ENCODE measurements around the gene INPP5F. TPM values are rescaled to one million over a fixed set of nuclear protein-coding genes. Genes with fewer than 3 reads are reported as not detected.
A peak's percentile ranks its signal among the peaks of the same experiment; 100 is the strongest.

INPP5F gene
- total and polyA plus RNA-seq, 10 of the 15 experiments (the other 5 are each of a cell fraction or from before 2014, with no cell fraction given): 6.0 to 49.3 (median 34.3) TPM

DNA sequence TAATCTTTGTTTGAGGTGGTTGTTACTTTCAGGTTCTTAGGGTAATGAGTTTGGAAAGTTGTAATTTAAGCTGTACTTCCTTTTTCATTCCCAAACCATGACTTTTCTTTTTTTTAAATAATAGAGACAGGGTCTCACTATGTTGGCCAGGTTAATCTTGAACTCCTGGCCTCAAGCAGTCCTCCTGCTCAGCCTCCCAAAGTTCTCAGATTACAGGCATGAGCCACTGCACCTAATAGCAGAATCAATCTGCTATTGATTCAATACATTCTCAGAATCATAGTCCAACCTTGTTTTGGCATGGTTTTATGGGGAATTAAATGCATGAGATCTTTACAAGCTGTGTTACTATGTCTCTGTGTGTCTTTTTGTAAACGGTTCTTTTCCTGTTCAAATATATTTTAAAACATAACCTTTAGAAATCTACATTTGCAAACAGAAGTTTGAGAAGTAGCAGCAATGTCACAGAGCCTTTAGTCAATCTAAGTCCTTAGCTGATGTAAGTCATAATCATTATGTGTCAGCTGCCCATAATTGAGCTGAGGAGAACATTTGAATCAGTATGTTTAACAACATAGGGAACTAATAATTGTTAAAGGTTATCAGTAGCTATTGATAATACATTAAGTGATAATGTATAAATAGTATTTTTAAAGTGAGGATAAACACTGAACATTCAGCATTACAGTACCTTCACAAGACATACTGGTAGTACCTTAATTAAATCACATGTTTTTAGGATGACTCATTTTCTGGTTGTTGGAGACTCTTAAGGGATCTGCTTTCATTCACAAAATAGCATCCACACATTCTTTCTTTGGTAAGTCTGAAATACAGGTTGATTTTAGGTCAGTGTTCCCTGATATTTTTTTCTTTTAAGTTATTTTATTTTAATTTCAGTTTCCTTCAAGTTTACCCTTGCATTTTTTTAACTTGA, 8.8 kb downstream of the INPP5F start:
- TF ChIP-seq JUNB (IDR thresholded peaks at IDR 0.05) (peak; percentile 48), ETV6 (conservative IDR thresholded peaks at IDR 0.05 in 1 of 2, IDR thresholded peaks at IDR 0.05 in 1 of 2; ENCODE audit: borderline replicate concordance in 1 of 2, low read depth in 1 of 2) (no peak), JUND (IDR thresholded peaks at IDR 0.05; ENCODE audit: low read depth, low read length) (no peak)
- TF ChIP-seq, protein P1, sequence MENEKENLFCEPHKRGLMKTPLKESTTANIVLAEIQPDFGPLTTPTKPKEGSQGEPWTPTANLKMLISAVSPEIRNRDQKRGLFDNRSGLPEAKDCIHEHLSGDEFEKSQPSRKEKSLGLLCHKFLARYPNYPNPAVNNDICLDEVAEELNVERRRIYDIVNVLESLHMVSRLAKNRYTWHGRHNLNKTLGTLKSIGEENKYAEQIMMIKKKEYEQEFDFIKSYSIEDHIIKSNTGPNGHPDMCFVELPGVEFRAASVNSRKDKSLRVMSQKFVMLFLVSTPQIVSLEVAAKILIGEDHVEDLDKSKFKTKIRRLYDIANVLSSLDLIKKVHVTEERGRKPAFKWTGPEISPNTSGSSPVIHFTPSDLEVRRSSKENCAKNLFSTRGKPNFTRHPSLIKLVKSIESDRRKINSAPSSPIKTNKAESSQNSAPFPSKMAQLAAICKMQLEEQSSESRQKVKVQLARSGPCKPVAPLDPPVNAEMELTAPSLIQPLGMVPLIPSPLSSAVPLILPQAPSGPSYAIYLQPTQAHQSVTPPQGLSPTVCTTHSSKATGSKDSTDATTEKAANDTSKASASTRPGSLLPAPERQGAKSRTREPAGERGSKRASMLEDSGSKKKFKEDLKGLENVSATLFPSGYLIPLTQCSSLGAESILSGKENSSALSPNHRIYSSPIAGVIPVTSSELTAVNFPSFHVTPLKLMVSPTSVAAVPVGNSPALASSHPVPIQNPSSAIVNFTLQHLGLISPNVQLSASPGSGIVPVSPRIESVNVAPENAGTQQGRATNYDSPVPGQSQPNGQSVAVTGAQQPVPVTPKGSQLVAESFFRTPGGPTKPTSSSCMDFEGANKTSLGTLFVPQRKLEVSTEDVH (IDR thresholded peaks at IDR 0.05; ENCODE audit: low read depth, partially characterized antibody): no peak
- Histone ChIP-seq H3K9me3 (replicated peaks; ENCODE audit: control insufficient read depth, insufficient read depth, low read length) (no peaks in the 10 kb centered on the region), H3K79me2 (ENCODE audit: control insufficient read depth, insufficient read depth, low read length) (no peaks in the 10 kb centered on the region), H3K4me1 (ENCODE audit: control insufficient read depth, insufficient read depth, low read length) (no peaks in the 10 kb centered on the region), H2AFZ (ENCODE audit: control insufficient read depth, low read depth, low read length) (no peak overlapping the region), H4K20me1 (ENCODE audit: control insufficient read depth, insufficient read depth) (no peaks in the 10 kb centered on the region), H3K4me2 (ENCODE audit: control insufficient read depth, insufficient read depth) (no peak overlapping the region), H3K27me3 (replicated peaks in 1 of 2; ENCODE audit: control insufficient read depth in 2 of 2, insufficient read depth in 2 of 2, low read length in 1 of 2) (no peaks in the 10 kb centered on the region), H3K36me3 (ENCODE audit: control insufficient read depth in 2 of 2, insufficient read depth in 2 of 2, low read length in 1 of 2) (no peaks in the 10 kb centered on the region), H3K27ac (ENCODE audit: control insufficient read depth, insufficient read depth) (no peak overlapping the region), H3K4me3 (no peak overlapping the region), H3K9ac (ENCODE audit: control insufficient read depth, insufficient read depth, low read length) (no peak overlapping the region)
- in situ Hi-C loops (cut with MboI) (no loop called here), intact Hi-C loops (cut with micrococcal nuclease; ENCODE audit: unreplicated experiment) (loop anchor here (5.0 kb wide), 1 partner anchor 32 kb away; no protein-coding TSS in a partner anchor)
- FAIRE-seq (no peak), ATAC-seq (peak; percentile 66), DNase-seq (ENCODE audit: low read depth, low spot score) (no peak)
- ChIA-PET RAD21 (ENCODE audit: unreplicated experiment) (interaction anchor here (1.0 to 3.5 kb wide), 7 partner anchors 7 to 102 kb away, joined by 3 to 18 read pairs (median 5); partner anchors contain the start of gene INPP5F), POLR2A (interaction anchor here (0.8 to 3.3 kb wide), 4 partner anchors 9 to 32 kb away, joined by 3 to 26 read pairs (median 4); partner anchors contain the start of gene INPP5F), CTCF (interaction anchor here (0.6 to 7.5 kb wide), 10 partner anchors 8 to 125 kb away, joined by 3 to 47 read pairs (median 6); partner anchors contain the start of gene INPP5F), SMC1A (ENCODE audit: uncharacterized antibody, unreplicated experiment) (interaction anchor here (0.7 to 5.5 kb wide), 15 partner anchors 8 to 125 kb away, joined by 3 to 57 read pairs (median 4); partner anchors contain the start of gene INPP5F)
- BruUV-seq (replicated peaks): no TSS peak
- WGBS (ENCODE audit: insufficient coverage, insufficient replicate concordance, low lambda C conversion rate, missing lambda C conversion rate): 0% methylated on average over 1 of the region's 1 CpG
